Endothelial cell of umbilical vein (primary cell): ENCODE measurements around the gene SOX18. TPM values are rescaled to one million over a fixed set of nuclear protein-coding genes. Genes with fewer than 3 reads are reported as not detected.

Experiments used
- BruUV-seq: library from RNA; stranded (reverse); fragments of 400-500 nt; replicated peaks from 2 replicates; lab custom pipeline; 2021; lab: Mats Ljungman, UMichigan
- CTCF ChIA-PET: fragments of 300-600, 350-600 bp; sonication (Branson Sonifier 250); formaldehyde crosslinking; loops from one replicate; lab custom pipeline; 2021; ENCODE audit warnings: antibody characterized with exemption, inconsistent platforms; lab: Charles Lee
- POLR2A ChIA-PET: fragments of 300-600, 350-600 bp; sonication (Branson Sonifier 250); formaldehyde crosslinking; loops from one replicate; lab custom pipeline; 2021; ENCODE audit warnings: antibody characterized with exemption, inconsistent platforms; lab: Charles Lee
- DNase-seq: peaks from one replicate; pipeline ENCODE4 v3.0.0-alpha.2; 2011; ENCODE audit warnings: low read depth, low spot score
- FAIRE-seq: peaks from 2 replicates; lab custom pipeline; 2011; peaks lifted over from hg19 to GRCh38; lab: Jason Lieb, UNC
- H2AFZ ChIP-seq: 2 replicates; pipeline ENCODE4 v1.6.0; 2012; ENCODE audit warnings: low read depth, low read length, control low read depth, inconsistent platforms
- H3K27ac ChIP-seq: 2 replicates; pipeline ENCODE4 v1.5.1; 2011; ENCODE audit warnings: low read depth, mild to moderate bottlenecking, control low read depth, low read length, moderate library complexity; ENCODE audit not compliant: insufficient read depth
- H3K27me3 ChIP-seq, 2 experiments: 2 replicates each; pipeline versions ENCODE4 v1.6.0 to v1.6.1; 2011; ENCODE audit warnings: low read length in 2 of 2, mixed read lengths in 1 of 2; ENCODE audit not compliant: control insufficient read depth in 2 of 2, insufficient read depth in 2 of 2
- H3K36me3 ChIP-seq, 2 experiments: 2 replicates in 1 of 2; 3 replicates in 1 of 2; pipeline ENCODE4 v1.5.1; 2011; ENCODE audit warnings: low read length in 2 of 2, mild to moderate bottlenecking in 1 of 2, moderate library complexity in 1 of 2; ENCODE audit not compliant: control insufficient read depth in 2 of 2, insufficient read depth in 2 of 2; ENCODE audit errors: extremely low read depth in 1 of 2
- H3K4me1 ChIP-seq: 3 replicates; pipeline ENCODE4 v1.5.1; 2011; ENCODE audit warnings: mild to moderate bottlenecking, low read length; ENCODE audit not compliant: control insufficient read depth, insufficient read depth; ENCODE audit errors: extremely low read depth
- H3K4me2 ChIP-seq: 2 replicates; pipeline ENCODE4 v1.6.1; 2011; ENCODE audit warnings: low read length, control low read depth, mixed read lengths; ENCODE audit not compliant: insufficient read depth
- H3K4me3 ChIP-seq, 3 experiments: fragments of 200-600 bp in 1 of 3; sonication (generic), shearing (Covaris generic) in 1 of 3; replicated peaks in 1 of 3; 2 replicates each; pipeline ENCODE4 v1.5.1; 2011 to 2016; ENCODE audit warnings: control low read depth in 3 of 3, low read length in 3 of 3, mild to moderate bottlenecking in 2 of 3, inconsistent platforms in 1 of 3, low read depth in 1 of 3, moderate library complexity in 1 of 3; ENCODE audit not compliant: insufficient read depth in 1 of 3
- H3K79me2 ChIP-seq: 2 replicates; pipeline ENCODE4 v1.6.0; 2012; ENCODE audit warnings: low read length, inconsistent platforms; ENCODE audit not compliant: control insufficient read depth, insufficient read depth
- H3K9ac ChIP-seq: replicated peaks from 2 replicates; pipeline ENCODE3; 2011; ENCODE audit warnings: low read length, control low read depth; ENCODE audit not compliant: insufficient read depth; ENCODE audit errors: extremely low read depth
- H3K9me1 ChIP-seq: replicated peaks from 3 replicates; pipeline ENCODE4 v1.6.0; 2011; ENCODE audit warnings: mild to moderate bottlenecking, low read length; ENCODE audit not compliant: control insufficient read depth, insufficient read depth; ENCODE audit errors: extremely low read depth
- H3K9me3 ChIP-seq: replicated peaks from 2 replicates; pipeline ENCODE4 v1.5.1; 2012; ENCODE audit warnings: low read length, inconsistent platforms; ENCODE audit not compliant: control insufficient read depth, insufficient read depth
- H4K20me1 ChIP-seq: replicated peaks from 2 replicates; pipeline ENCODE3; 2011; ENCODE audit warnings: mild to moderate bottlenecking, low read length; ENCODE audit not compliant: control insufficient read depth, insufficient read depth; ENCODE audit errors: extremely low read depth
- CTCF ChIP-seq, 2 donors: IDR thresholded peaks; 1 replicate in 1 of 2; 2 replicates in 1 of 2; pipeline ENCODE4 v1.5.1; 2011; ENCODE audit warnings: low read length in 2 of 2, mild to moderate bottlenecking in 2 of 2, moderate library complexity in 2 of 2, control low read depth in 1 of 2, inconsistent platforms in 1 of 2, low read depth in 1 of 2; ENCODE audit not compliant: insufficient read depth in 1 of 2; ENCODE audit errors: extremely low read depth in 1 of 2
- EZH2 ChIP-seq: IDR thresholded peaks from 2 replicates; pipeline ENCODE4 v1.6.1; 2012; ENCODE audit warnings: borderline replicate concordance, low read depth, mild to moderate bottlenecking, moderate library complexity, low read length, inconsistent platforms; ENCODE audit not compliant: severe bottlenecking
- FOS ChIP-seq: IDR thresholded peaks from 2 replicates; pipeline ENCODE4 v1.6.1; 2011; ENCODE audit warnings: mild to moderate bottlenecking, low read length, moderate library complexity, borderline replicate concordance; ENCODE audit not compliant: insufficient read depth
- GATA2 ChIP-seq: IDR thresholded peaks from 2 replicates; pipeline ENCODE4 v1.7.0; 2011; ENCODE audit warnings: low read depth, mild to moderate bottlenecking, moderate library complexity, mixed read lengths, low read length; ENCODE audit not compliant: insufficient read length, insufficient read depth
- JUN ChIP-seq: IDR thresholded peaks from 2 replicates; pipeline ENCODE4 v1.6.1; 2011; ENCODE audit warnings: borderline replicate concordance, low read depth; ENCODE audit not compliant: insufficient read length, insufficient read depth
- MAX ChIP-seq: IDR thresholded peaks from 2 replicates; pipeline ENCODE4 v1.6.1; 2011; ENCODE audit not compliant: insufficient read depth, insufficient read length
- MYC ChIP-seq: IDR thresholded peaks from one replicate; pipeline ENCODE4 v1.6.1; 2011; ENCODE audit warnings: mild to moderate bottlenecking, low read depth, low read length
- POLR2A ChIP-seq: IDR thresholded peaks from 2 replicates; pipeline ENCODE4 v1.6.1; 2012; ENCODE audit warnings: low read depth, mild to moderate bottlenecking, control low read depth, low read length
- POLR2AphosphoS5 ChIP-seq: IDR thresholded peaks from 2 replicates; pipeline ENCODE4 v1.6.1; 2012; ENCODE audit warnings: low read depth, mild to moderate bottlenecking, control low read depth, low read length, moderate library complexity; ENCODE audit not compliant: insufficient read depth
- dilution Hi-C: fragments of 300-500 bp; cut with MboI; formaldehyde crosslinking; loops from one replicate; pipeline ENCODE4 v1.15.0; 2019; ENCODE audit warnings: low sequenced_read_pairs; ENCODE audit not compliant: extremely low pct_ligation_motif_present
- intact Hi-C: fragments of 100-400 bp; cut with micrococcal nuclease; formaldehyde crosslinking; loops from one replicate; pipeline ENCODE4 v1.10.0; 2022
- polyA plus RNA-seq, 4 experiments: library from polyadenylated mRNA; depleted of rRNA in 3 of 4; stranded (reverse) in 3 of 4; unstranded in 1 of 4; fragments of >200 nt; gene quantifications; 2 replicates each; pipeline versions ENCODE4 v1.2.1 to v1.2.3, GENCODE V29; 2011 to 2012; ENCODE audit warnings: missing spikeins in 1 of 4
- total RNA-seq: library from RNA; stranded (reverse); gene quantifications from 2 replicates; pipeline ENCODE4 v1.2.3, GENCODE V29; 2021

The SOX18 gene
- total and polyA plus RNA-seq, 2 donors (not counting 3 experiments of a cell fraction or from before 2014, with no cell fraction given), result 20.9 to 175 TPM

GRCh38 chr20:64021124-64021975 is 28.1 kb downstream of the SOX18 start:
- POLR2A ChIA-PET, result no interaction called here
- Histone ChIP-seq H3K27me3 (no peaks in the 10 kb centered on the region), H3K27ac (no peak overlapping the region), H3K4me1 (no peaks in the 10 kb centered on the region), H2AFZ (no peak overlapping the region), H4K20me1 (no peaks in the 10 kb centered on the region), H3K9ac (no peak overlapping the region), H3K4me2 (no peak overlapping the region), H3K79me2 (no peaks in the 10 kb centered on the region), H3K4me3 (no peak overlapping the region), H3K36me3 (peaks cover 12 to 59% of the 10 kb centered on the region in 2 experiments), H3K9me3 (no peaks in the 10 kb centered on the region), H3K9me1 (no peaks in the 10 kb centered on the region)
- CTCF ChIA-PET, result no interaction called here
- TF ChIP-seq MYC, result no peak
- no peak for TF ChIP-seq FOS
- DNase-seq, result no peak
- intact Hi-C loops (no loop called here), dilution Hi-C loops (no loop called here)
- no TSS peak for BruUV-seq
- no peak for FAIRE-seq

GRCh38 chr20:64015635-64016034 is 33.8 kb downstream of the SOX18 start:
- Histone ChIP-seq H3K4me1 (no peaks in the 10 kb centered on the region), H3K36me3 (peaks cover 14 to 31% of the 10 kb centered on the region in 2 experiments), H3K9me1 (no peaks in the 10 kb centered on the region), H3K4me2 (no peak overlapping the region), H3K9ac (no peak overlapping the region), H3K27ac (no peak overlapping the region), H2AFZ (no peak overlapping the region), H4K20me1 (no peaks in the 10 kb centered on the region), H3K27me3 (no peaks in the 10 kb centered on the region), H3K4me3 (no peak overlapping the region), H3K9me3 (no peaks in the 10 kb centered on the region), H3K79me2 (no peaks in the 10 kb centered on the region)
- DNase-seq (no peak), FAIRE-seq (no peak)
- no TSS peak for BruUV-seq
- TF ChIP-seq MAX (no peak), MYC (no peak), EZH2 (no peak), JUN (no peak), CTCF (IDR thresholded peaks at IDR 0.05; ENCODE audit: extremely low read depth in 1 of 2, insufficient read depth in 1 of 2, low read depth in 1 of 2, low read length in 2 of 2) (no peak), POLR2A (no peak), GATA2 (no peak), POLR2AphosphoS5 (no peak), FOS (no peak)
- intact Hi-C loops (no loop called here), dilution Hi-C loops (no loop called here)
- POLR2A ChIA-PET, result no interaction called here
- CTCF ChIA-PET, result no interaction called here
